HepG2 (cell line): Measurements from ENCODE around the gene TIMM44. TPM values are rescaled to one million over a fixed set of nuclear protein-coding genes. Genes with fewer than 3 reads are reported as not detected.
A peak's percentile ranks its signal among the peaks of the same experiment; 100 is the strongest.

Experiments
- GATA4 ChIP-seq: sonication (generic); IDR thresholded peaks from 2 replicates; pipeline ENCODE4 v1.6.1; 2016; ENCODE audit warnings: antibody characterized with exemption, low read depth, borderline replicate concordance
- HDAC2 ChIP-seq: sonication (generic); formaldehyde crosslinking; IDR thresholded peaks from 2 replicates; pipeline ENCODE4 v1.4.0; 2020; ENCODE audit warnings: missing genetic modification reagents
- TFDP2 ChIP-seq: sonication (generic); formaldehyde crosslinking; IDR thresholded peaks from 2 replicates; pipeline ENCODE4 v1.4.0; 2020; ENCODE audit warnings: missing genetic modification reagents
- ZHX1 ChIP-seq: sonication (generic); formaldehyde crosslinking; IDR thresholded peaks from 2 replicates; pipeline ENCODE4 v1.8.1; 2022; ENCODE audit warnings: low read depth, mild to moderate bottlenecking, missing genetic modification reagents
- ZNF160 ChIP-seq: sonication (generic); formaldehyde crosslinking; IDR thresholded peaks from 2 replicates; pipeline ENCODE4 v1.8.0; 2022; ENCODE audit warnings: mild to moderate bottlenecking, inconsistent platforms, missing genetic modification reagents
- ZNF687 ChIP-seq: sonication (generic); formaldehyde crosslinking; IDR thresholded peaks from 2 replicates; pipeline ENCODE4 v1.5.1; 2020; ENCODE audit warnings: mild to moderate bottlenecking, missing genetic modification reagents, moderate library complexity
- polyA plus RNA-seq, 8 experiments: library from polyadenylated mRNA; depleted of rRNA in 3 of 8; stranded (reverse) in 7 of 8; unstranded in 1 of 8; fragments of >200 nt; fragmentation: Illumina TruSeq in 4 of 8; extraction: Trizol in 4 of 8; gene quantifications; 2 replicates each; pipeline versions ENCODE4 v1.2.1 to v1.2.3, GENCODE V29; 2011 to 2016; ENCODE audit warnings: low read depth in 4 of 8, missing spikeins in 1 of 8, mixed read lengths in 1 of 8; ENCODE audit not compliant: insufficient read depth in 1 of 8
- total RNA-seq, 5 experiments: library from RNA; depleted of rRNA; stranded (reverse); fragments of >200 nt; fragmentation: Illumina TruSeq; extraction: Trizol; gene quantifications; 2 replicates each; pipeline ENCODE4 v1.2.3, GENCODE V29; 2016; ENCODE audit warnings: low read depth in 1 of 5
- TF ChIP-seq, protein P1 (sequence below): sonication (generic); formaldehyde crosslinking; IDR thresholded peaks from 2 replicates; pipeline ENCODE4 v1.4.0; 2020; ENCODE audit warnings: missing genetic modification reagents, borderline replicate concordance
- TF ChIP-seq, protein P2 (sequence below): sonication (generic); formaldehyde crosslinking; IDR thresholded peaks from 2 replicates; pipeline ENCODE4 v1.5.1; 2020; ENCODE audit warnings: mild to moderate bottlenecking, moderate library complexity, missing genetic modification reagents

The TIMM44 gene
- total and polyA plus RNA-seq, 2 of the 13 experiments (the other 11 are each of a cell fraction or from before 2014, with no cell fraction given): 42.9 to 72.6 TPM

GRCh38 chr19:7944177-7944761, 803 bp upstream of the TIMM44 start (continued):
- TF ChIP-seq, protein P1, sequence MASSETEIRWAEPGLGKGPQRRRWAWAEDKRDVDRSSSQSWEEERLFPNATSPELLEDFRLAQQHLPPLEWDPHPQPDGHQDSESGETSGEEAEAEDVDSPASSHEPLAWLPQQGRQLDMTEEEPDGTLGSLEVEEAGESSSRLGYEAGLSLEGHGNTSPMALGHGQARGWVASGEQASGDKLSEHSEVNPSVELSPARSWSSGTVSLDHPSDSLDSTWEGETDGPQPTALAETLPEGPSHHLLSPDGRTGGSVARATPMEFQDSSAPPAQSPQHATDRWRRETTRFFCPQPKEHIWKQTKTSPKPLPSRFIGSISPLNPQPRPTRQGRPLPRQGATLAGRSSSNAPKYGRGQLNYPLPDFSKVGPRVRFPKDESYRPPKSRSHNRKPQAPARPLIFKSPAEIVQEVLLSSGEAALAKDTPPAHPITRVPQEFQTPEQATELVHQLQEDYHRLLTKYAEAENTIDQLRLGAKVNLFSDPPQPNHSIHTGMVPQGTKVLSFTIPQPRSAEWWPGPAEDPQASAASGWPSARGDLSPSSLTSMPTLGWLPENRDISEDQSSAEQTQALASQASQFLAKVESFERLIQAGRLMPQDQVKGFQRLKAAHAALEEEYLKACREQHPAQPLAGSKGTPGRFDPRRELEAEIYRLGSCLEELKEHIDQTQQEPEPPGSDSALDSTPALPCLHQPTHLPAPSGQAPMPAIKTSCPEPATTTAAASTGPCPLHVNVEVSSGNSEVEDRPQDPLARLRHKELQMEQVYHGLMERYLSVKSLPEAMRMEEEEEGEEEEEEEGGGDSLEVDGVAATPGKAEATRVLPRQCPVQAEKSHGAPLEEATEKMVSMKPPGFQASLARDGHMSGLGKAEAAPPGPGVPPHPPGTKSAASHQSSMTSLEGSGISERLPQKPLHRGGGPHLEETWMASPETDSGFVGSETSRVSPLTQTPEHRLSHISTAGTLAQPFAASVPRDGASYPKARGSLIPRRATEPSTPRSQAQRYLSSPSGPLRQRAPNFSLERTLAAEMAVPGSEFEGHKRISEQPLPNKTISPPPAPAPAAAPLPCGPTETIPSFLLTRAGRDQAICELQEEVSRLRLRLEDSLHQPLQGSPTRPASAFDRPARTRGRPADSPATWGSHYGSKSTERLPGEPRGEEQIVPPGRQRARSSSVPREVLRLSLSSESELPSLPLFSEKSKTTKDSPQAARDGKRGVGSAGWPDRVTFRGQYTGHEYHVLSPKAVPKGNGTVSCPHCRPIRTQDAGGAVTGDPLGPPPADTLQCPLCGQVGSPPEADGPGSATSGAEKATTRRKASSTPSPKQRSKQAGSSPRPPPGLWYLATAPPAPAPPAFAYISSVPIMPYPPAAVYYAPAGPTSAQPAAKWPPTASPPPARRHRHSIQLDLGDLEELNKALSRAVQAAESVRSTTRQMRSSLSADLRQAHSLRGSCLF (CRISPR knock-in tag): no peak
- TF ChIP-seq, protein P2, sequence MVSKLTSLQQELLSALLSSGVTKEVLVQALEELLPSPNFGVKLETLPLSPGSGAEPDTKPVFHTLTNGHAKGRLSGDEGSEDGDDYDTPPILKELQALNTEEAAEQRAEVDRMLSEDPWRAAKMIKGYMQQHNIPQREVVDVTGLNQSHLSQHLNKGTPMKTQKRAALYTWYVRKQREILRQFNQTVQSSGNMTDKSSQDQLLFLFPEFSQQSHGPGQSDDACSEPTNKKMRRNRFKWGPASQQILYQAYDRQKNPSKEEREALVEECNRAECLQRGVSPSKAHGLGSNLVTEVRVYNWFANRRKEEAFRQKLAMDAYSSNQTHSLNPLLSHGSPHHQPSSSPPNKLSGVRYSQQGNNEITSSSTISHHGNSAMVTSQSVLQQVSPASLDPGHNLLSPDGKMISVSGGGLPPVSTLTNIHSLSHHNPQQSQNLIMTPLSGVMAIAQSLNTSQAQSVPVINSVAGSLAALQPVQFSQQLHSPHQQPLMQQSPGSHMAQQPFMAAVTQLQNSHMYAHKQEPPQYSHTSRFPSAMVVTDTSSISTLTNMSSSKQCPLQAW: no peak
- TF ChIP-seq ZHX1 (CRISPR knock-in tag) (no peak), TFDP2 (CRISPR knock-in tag) (no peak; the same call in 1 of the 2 replicates), HDAC2 (CRISPR knock-in tag) (0 out of 2 replicates have a peak, but pooled peaks have one; percentile 8), ZNF687 (CRISPR knock-in tag) (peak; percentile 26; the same call in 1 of the 2 replicates), GATA4 (no peak), ZNF160 (0 out of 2 replicates have a peak, but pooled peaks have one; percentile 0)
